ENCODE results near the gene USP50.

- TF ChIP-seq CTCF (IDR thresholded peaks at IDR 0.05) (no peak), EZH2phosphoT487 (IDR thresholded peaks at IDR 0.05) (no peak)
Measured at GRCh38 chr15:50519740-50520425, 26.6 kb downstream of the USP50 start.
